Measurements from ENCODE around the gene FA2H.

FA2H gene

DNA sequence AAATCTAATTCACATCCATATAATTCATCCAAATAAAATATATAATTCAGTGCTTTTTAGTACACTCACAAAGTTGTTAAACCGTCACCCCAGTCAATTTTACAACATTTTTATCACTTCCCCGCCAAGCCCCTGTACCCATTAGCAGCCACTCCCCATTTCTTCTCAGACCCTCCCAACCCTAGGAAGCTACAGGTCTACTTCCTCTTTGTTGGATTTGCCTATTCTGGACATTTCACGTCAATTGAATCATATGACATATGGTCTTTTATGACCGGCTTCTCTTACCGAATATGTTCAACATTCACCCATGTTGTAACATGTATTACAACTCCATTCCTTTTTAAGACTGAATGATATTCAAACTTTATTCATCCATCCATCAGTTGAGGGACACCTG is 54.0 kb downstream of the FA2H start:
- Histone ChIP-seq H3K27ac (ENCODE audit: low read depth, low read length) (no peak overlapping the region), H3K27me3 (ENCODE audit: low read length) (no peaks in the 10 kb centered on the region), H3K36me3 (ENCODE audit: low read length) (no peaks in the 10 kb centered on the region), H3K4me2 (ENCODE audit: low read depth, low read length, poor library complexity, severe bottlenecking) (no peak overlapping the region), H3F3A (ENCODE audit: insufficient read depth) (no peaks in the 10 kb centered on the region), H3K9me3 (ENCODE audit: insufficient read depth, low read length) (no peaks in the 10 kb centered on the region), H3K9me2 (replicated peaks; ENCODE audit: insufficient read depth, low read length) (no peaks in the 10 kb centered on the region), H4K20me1 (ENCODE audit: low read depth, low read length) (no peaks in the 10 kb centered on the region), H3K79me2 (ENCODE audit: insufficient read depth, low read length) (no peaks in the 10 kb centered on the region), H2AFZ (ENCODE audit: low read depth, low read length, severe bottlenecking) (no peak overlapping the region), H3K4me3 (ENCODE audit: insufficient read depth, low read length, poor library complexity, severe bottlenecking) (no peak overlapping the region), H3K9ac (ENCODE audit: low read length) (no peak overlapping the region)
- TF ChIP-seq, protein P1, sequence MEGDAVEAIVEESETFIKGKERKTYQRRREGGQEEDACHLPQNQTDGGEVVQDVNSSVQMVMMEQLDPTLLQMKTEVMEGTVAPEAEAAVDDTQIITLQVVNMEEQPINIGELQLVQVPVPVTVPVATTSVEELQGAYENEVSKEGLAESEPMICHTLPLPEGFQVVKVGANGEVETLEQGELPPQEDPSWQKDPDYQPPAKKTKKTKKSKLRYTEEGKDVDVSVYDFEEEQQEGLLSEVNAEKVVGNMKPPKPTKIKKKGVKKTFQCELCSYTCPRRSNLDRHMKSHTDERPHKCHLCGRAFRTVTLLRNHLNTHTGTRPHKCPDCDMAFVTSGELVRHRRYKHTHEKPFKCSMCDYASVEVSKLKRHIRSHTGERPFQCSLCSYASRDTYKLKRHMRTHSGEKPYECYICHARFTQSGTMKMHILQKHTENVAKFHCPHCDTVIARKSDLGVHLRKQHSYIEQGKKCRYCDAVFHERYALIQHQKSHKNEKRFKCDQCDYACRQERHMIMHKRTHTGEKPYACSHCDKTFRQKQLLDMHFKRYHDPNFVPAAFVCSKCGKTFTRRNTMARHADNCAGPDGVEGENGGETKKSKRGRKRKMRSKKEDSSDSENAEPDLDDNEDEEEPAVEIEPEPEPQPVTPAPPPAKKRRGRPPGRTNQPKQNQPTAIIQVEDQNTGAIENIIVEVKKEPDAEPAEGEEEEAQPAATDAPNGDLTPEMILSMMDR (IDR thresholded peaks at IDR 0.05; ENCODE audit: insufficient read depth, low read length, poor library complexity, severe bottlenecking): no peak
- TF ChIP-seq EZH2phosphoT487 (conservative IDR thresholded peaks at IDR 0.05; ENCODE audit: low read length): no peak

DNA sequence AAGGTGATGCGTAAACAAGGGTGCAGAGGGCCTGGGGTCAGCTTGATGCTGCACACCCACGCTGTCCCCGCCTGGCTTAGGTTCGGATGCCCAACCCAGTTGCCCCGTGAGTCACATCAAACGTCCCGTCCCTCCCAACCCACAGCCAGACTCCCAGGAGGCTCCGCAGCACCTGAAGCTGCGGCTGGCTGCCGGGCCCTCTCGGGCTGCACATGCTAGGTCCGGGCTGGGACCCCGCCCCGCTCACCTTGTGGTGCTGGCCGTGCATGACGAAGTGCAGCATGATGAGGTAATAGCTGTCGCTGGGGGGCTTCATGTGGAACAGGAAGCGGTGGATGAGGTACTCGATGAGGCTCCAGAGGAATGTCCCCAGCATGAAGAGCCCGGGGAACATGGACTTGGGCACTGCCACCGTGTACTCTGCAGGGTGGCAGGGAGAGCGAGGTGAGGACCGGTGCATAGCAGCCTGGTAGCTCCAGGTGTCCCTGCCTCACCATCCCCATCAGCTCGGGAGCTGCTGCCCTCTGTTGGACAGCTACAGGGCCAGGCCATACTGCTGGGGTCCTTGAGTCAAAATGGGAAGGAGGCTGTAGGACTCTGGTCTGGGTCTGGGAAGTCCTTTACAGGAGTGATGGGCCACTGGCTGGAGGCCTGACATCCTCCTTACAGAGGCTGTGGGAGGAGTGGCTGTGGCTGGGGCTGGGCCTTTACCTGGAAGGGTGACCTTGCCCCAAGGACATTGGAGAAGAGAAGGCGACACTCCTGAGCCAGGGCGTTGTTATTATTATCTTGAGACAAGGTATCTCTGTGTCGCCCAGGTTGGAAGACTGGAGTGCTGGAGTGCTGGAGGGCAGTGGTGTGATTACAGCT is 55.6 kb downstream of the FA2H start:
- no peak overlapping the region for H3K4me3 ChIP-seq (ENCODE audit: insufficient read depth, low read length, poor library complexity, severe bottlenecking)
- no peak overlapping the region for H3K9ac ChIP-seq (ENCODE audit: low read length)
- no peaks in the 10 kb centered on the region for H3K9me3 ChIP-seq (ENCODE audit: insufficient read depth, low read length)
- no peaks in the 10 kb centered on the region for H3K79me2 ChIP-seq (ENCODE audit: insufficient read depth, low read length)
- H3K36me3 ChIP-seq (ENCODE audit: low read length): no peaks in the 10 kb centered on the region
- no peaks in the 10 kb centered on the region for H4K20me1 ChIP-seq (ENCODE audit: low read depth, low read length)
- no peaks in the 10 kb centered on the region for H3K9me2 ChIP-seq (replicated peaks; ENCODE audit: insufficient read depth, low read length)
- TF ChIP-seq EZH2phosphoT487 (conservative IDR thresholded peaks at IDR 0.05; ENCODE audit: low read length): no peak
- TF ChIP-seq, protein P1 (IDR thresholded peaks at IDR 0.05; ENCODE audit: insufficient read depth, low read length, poor library complexity, severe bottlenecking): no peak
- no peaks in the 10 kb centered on the region for H3F3A ChIP-seq (ENCODE audit: insufficient read depth)
- H3K27ac ChIP-seq (ENCODE audit: low read depth, low read length): no peak overlapping the region
- no peak overlapping the region for H3K4me2 ChIP-seq (ENCODE audit: low read depth, low read length, poor library complexity, severe bottlenecking)
- H2AFZ ChIP-seq (ENCODE audit: low read depth, low read length, severe bottlenecking): no peak overlapping the region
- H3K27me3 ChIP-seq (ENCODE audit: low read length): no peaks in the 10 kb centered on the region

DNA sequence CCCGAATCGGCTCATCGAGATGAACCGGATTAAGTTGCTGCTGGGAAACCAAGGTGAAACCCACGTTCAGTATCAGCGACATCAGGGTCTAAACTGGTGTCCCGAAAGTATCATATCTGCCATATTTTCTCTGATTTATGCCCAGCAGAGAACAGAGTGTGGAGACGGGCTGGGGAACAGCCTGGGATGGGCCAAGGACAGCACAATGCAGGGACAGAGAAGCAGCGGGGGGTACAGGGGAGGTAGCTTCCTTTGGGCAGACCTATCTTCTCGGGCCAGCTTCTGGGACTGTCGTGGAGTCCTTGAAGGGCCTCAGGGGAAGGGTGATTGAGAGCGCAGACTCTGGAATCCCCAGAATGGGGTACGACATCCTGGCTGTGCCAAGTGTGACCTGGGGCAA is 56.5 kb downstream of the FA2H start:
- Histone ChIP-seq H3K27me3 (ENCODE audit: low read length) (no peaks in the 10 kb centered on the region), H4K20me1 (ENCODE audit: low read depth, low read length) (no peaks in the 10 kb centered on the region), H3K4me2 (ENCODE audit: low read depth, low read length, poor library complexity, severe bottlenecking) (no peak overlapping the region), H3K4me3 (ENCODE audit: insufficient read depth, low read length, poor library complexity, severe bottlenecking) (no peak overlapping the region), H2AFZ (ENCODE audit: low read depth, low read length, severe bottlenecking) (no peak overlapping the region), H3K9me2 (replicated peaks; ENCODE audit: insufficient read depth, low read length) (no peaks in the 10 kb centered on the region), H3K9me3 (ENCODE audit: insufficient read depth, low read length) (no peaks in the 10 kb centered on the region), H3K27ac (ENCODE audit: low read depth, low read length) (no peak overlapping the region), H3F3A (ENCODE audit: insufficient read depth) (no peaks in the 10 kb centered on the region), H3K9ac (ENCODE audit: low read length) (no peak overlapping the region), H3K36me3 (ENCODE audit: low read length) (no peaks in the 10 kb centered on the region), H3K79me2 (ENCODE audit: insufficient read depth, low read length) (no peaks in the 10 kb centered on the region)
- no peak for TF ChIP-seq EZH2phosphoT487 (conservative IDR thresholded peaks at IDR 0.05; ENCODE audit: low read length)
- TF ChIP-seq, protein P1 (IDR thresholded peaks at IDR 0.05; ENCODE audit: insufficient read depth, low read length, poor library complexity, severe bottlenecking): no peak
